K562 (cell line): ENCODE data around the gene GABARAP. TPM values are rescaled to one million over a fixed set of nuclear protein-coding genes. Genes with fewer than 3 reads are reported as not detected.

Source experiments
- ATAC-seq: fragments of 200-7000 bp; cut with Tn5 transposase; 3 replicates; pipeline ENCODE4 v1.9.1; 2020; ENCODE audit warnings: moderate library complexity
- BruUV-seq: library from RNA; stranded (reverse); fragments of 400-500 nt; replicated peaks from 2 replicates; lab custom pipeline; 2021; lab: Mats Ljungman, UMichigan
- CTCF ChIA-PET: fragments of 300-600 bp; formaldehyde crosslinking; extraction: SDS; loops from one replicate; lab custom pipeline; 2021; ENCODE audit warnings: low intra/inter-chr PET ratio; lab: Yijun Ruan, JAX
- POLR2A ChIA-PET: fragments of 300-600, 350-650 bp; sonication (Branson Sonifier 250); formaldehyde crosslinking; extraction: SDS; loops from one replicate; lab custom pipeline; 2021; ENCODE audit warnings: antibody characterized with exemption, inconsistent platforms; lab: Yijun Ruan, JAX
- DNase-seq, 4 experiments: peaks; one replicate each; pipeline versions ENCODE4 v3.0.0 to v3.0.0-alpha.2; 2011 to 2018; ENCODE audit warnings: low spot score in 3 of 4, mixed read lengths in 3 of 4; ENCODE audit errors: extremely low read depth in 1 of 4
- FAIRE-seq: peaks from 2 replicates; lab custom pipeline; 2011; peaks lifted over from hg19 to GRCh38; lab: Jason Lieb, UNC
- H2AFZ ChIP-seq: 2 replicates; pipeline ENCODE4 v1.6.0; 2011; ENCODE audit warnings: low read depth, low read length, control low read depth, inconsistent platforms
- H3K27ac ChIP-seq: fragments of 200-600 bp; 3 replicates; pipeline ENCODE4 v1.8.0; 2011; ENCODE audit warnings: low read depth, mild to moderate bottlenecking, control low read depth, inconsistent platforms, low read length, moderate library complexity, mixed read lengths; ENCODE audit errors: extremely low read depth
- H3K27me3 ChIP-seq, 2 experiments: fragments of 300-600 bp in 1 of 2; 2 replicates in 1 of 2; 3 replicates in 1 of 2; pipeline versions ENCODE4 v1.6.0 to v1.8.0; 2011; ENCODE audit warnings: inconsistent platforms in 2 of 2, low read length in 2 of 2, mild to moderate bottlenecking in 1 of 2, mixed read lengths in 1 of 2, moderate library complexity in 1 of 2; ENCODE audit not compliant: control insufficient read depth in 2 of 2, insufficient read depth in 2 of 2
- H3K36me3 ChIP-seq: fragments of 300-600 bp; 3 replicates; pipeline ENCODE4 v1.8.0; 2011; ENCODE audit warnings: mild to moderate bottlenecking, low read length, inconsistent platforms; ENCODE audit not compliant: control insufficient read depth, insufficient read depth
- H3K4me1 ChIP-seq, 2 experiments: fragments of 200-600 bp in 1 of 2; replicated peaks in 1 of 2; 2 replicates in 1 of 2; 3 replicates in 1 of 2; pipeline versions ENCODE4 v1.5.1 to v1.8.0; 2011; ENCODE audit warnings: inconsistent platforms in 2 of 2, low read length in 2 of 2, mild to moderate bottlenecking in 1 of 2, mixed read lengths in 1 of 2, moderate library complexity in 1 of 2; ENCODE audit not compliant: control insufficient read depth in 2 of 2, insufficient read depth in 2 of 2
- H3K4me2 ChIP-seq: 2 replicates; pipeline ENCODE4 v1.6.1; 2011; ENCODE audit warnings: low read length, control low read depth, inconsistent platforms, mixed read lengths; ENCODE audit not compliant: insufficient read depth
- H3K4me3 ChIP-seq: fragments of 200-600 bp; sonication (generic), shearing (Covaris generic); 2 replicates; pipeline ENCODE4 v1.5.1; 2016; ENCODE audit warnings: control low read depth, inconsistent platforms
- H3K79me2 ChIP-seq: fragments of 200-600 bp; 3 replicates; pipeline ENCODE4 v1.8.0; 2011; ENCODE audit warnings: low read length, inconsistent platforms; ENCODE audit not compliant: control insufficient read depth, insufficient read depth
- H3K9ac ChIP-seq, 2 experiments: 2 replicates each; pipeline versions ENCODE4 v1.6.0 to v1.6.1; 2011; ENCODE audit warnings: low read depth in 2 of 2, low read length in 2 of 2, control low read depth in 1 of 2, inconsistent platforms in 1 of 2, mild to moderate bottlenecking in 1 of 2, mixed read lengths in 1 of 2; ENCODE audit not compliant: insufficient read depth in 1 of 2
- H3K9me1 ChIP-seq: one replicate; pipeline ENCODE4 v1.6.0; 2011; ENCODE audit warnings: inconsistent platforms, mild to moderate bottlenecking, low read length, moderate library complexity; ENCODE audit not compliant: control insufficient read depth, insufficient read depth
- H3K9me3 ChIP-seq: replicated peaks from 2 replicates; pipeline ENCODE4 v1.5.1; 2011; ENCODE audit warnings: low read depth, low read length, inconsistent platforms; ENCODE audit not compliant: control insufficient read depth, insufficient read depth
- H4K20me1 ChIP-seq: replicated peaks from 2 replicates; pipeline ENCODE4 v1.6.1; 2011; ENCODE audit warnings: low read length, inconsistent platforms, mixed read lengths; ENCODE audit not compliant: control insufficient read depth, insufficient read depth
- EGR1 ChIP-seq: fragments of 450-650 bp; conservative IDR thresholded peaks from 2 replicates; pipeline ENCODE4 v1.6.1; 2017; ENCODE audit warnings: mild to moderate bottlenecking
- KDM1A ChIP-seq, 2 experiments: fragments of 450-650 bp; IDR thresholded peaks; 2 replicates each; pipeline ENCODE4 v1.6.1; 2016; ENCODE audit warnings: mild to moderate bottlenecking in 2 of 2
- TARDBP ChIP-seq: fragments of 450-650 bp; IDR thresholded peaks from 2 replicates; pipeline ENCODE4 v1.6.1; 2016
- ZNF23 ChIP-seq: fragments of 250-450 bp; sonication (Bioruptor Pico); IDR thresholded peaks from 2 replicates; pipeline ENCODE4 v1.4.0; 2020; ENCODE audit warnings: mild to moderate bottlenecking
- WGBS: fragments of 100-300 bp; shearing (Covaris generic); methylation state at CpG from one replicate; pipeline ENCODE4 v1.1.6; 2016; ENCODE audit warnings: low coverage, mixed read lengths; ENCODE audit not compliant: insufficient coverage; ENCODE audit errors: missing lambda C conversion rate; 5-methylcytosine and 5-hydroxymethylcytosine counted together
- in situ Hi-C: fragments of 300-500 bp; cut with MboI; formaldehyde crosslinking; loops from 4 replicates; pipeline ENCODE4 v1.15.0; 2018; ENCODE audit warnings: inconsistent platforms, mixed read lengths
- intact Hi-C: fragments of 100-400 bp; cut with micrococcal nuclease; formaldehyde crosslinking; loops from 2 replicates; pipeline ENCODE4 v1.14.2; 2022
- polyA plus RNA-seq, 8 experiments: library from polyadenylated mRNA; depleted of rRNA in 4 of 8; stranded (reverse) in 5 of 8; unstranded in 3 of 8; fragments of >200 nt; fragmentation: Nextera tagmentation in 2 of 8; fragmentation: Illumina TruSeq in 1 of 8; extraction: Ambion mirVana in 2 of 8; extraction: Trizol in 1 of 8; gene quantifications; 2 replicates each; pipeline versions ENCODE4 v1.2.1 to v1.2.3, GENCODE V29; 2011 to 2014; ENCODE audit warnings: inconsistent platforms in 1 of 8, missing spikeins in 1 of 8
- total RNA-seq, 7 experiments: library from RNA; depleted of rRNA in 6 of 7; stranded (reverse); fragments of >200 nt in 6 of 7; fragmentation: Illumina TruSeq in 2 of 7; extraction: Trizol in 2 of 7; gene quantifications; 2 replicates each; pipeline versions ENCODE4 v1.2.1 to v1.2.3, GENCODE V29; 2011 to 2021; ENCODE audit warnings: low replicate concordance in 1 of 7

Gene GABARAP
- total and polyA plus RNA-seq, 9 of the 15 experiments (the other 6 are each of a cell fraction or from before 2014, with no cell fraction given) = 47.5 to 373 (median 152) TPM

DNA sequence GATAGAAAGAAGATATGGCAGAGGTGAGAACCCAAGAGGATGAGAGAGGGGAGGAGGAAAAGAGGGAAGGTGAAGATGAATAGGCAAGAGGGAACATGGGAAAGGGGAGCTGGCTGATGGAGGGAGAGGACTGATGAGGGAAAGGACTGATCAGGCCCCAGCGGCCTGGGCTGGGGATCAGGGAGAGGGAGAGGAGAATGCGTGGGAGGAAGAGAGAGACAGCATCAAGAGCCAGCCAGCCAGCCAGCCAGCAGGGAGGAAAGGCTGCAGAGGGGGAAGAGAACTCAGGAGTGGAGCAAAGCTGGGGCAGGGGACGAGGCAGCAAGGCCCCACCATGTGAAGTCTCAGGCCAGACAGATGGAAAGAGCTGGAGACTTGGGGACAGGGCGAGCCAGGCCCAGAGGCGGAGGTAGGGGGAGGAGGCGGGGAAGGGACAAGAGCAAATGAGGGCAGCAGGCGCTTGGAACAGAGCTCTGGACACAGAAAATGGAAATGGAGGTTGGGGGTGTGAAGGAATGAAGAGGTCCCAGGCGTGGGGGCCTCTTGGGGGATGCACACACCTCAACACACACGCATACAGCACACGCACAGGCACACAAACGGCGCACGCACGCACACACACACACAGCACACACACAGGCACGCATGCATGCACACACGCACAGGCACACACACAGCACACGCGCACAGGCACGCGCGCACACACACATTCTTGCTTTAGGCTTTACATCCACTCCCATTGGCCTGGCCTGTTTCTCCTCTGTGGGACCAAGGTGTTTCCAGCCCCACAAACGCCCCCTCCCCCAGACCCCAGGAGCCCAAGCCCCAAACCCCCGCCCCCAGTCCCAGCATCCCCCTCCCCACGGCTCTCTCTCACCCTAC is 34.9 kb downstream of the GABARAP start:
- no TSS peak for BruUV-seq
- Histone ChIP-seq H3K4me3 (no peak overlapping the region), H2AFZ (no peak overlapping the region), H3K9me1 (no peaks in the 10 kb centered on the region), H3K9me3 (no peaks in the 10 kb centered on the region), H3K27me3 (no peaks in the 10 kb centered on the region), H3K4me1 (peaks cover 7 to 37% of the 10 kb centered on the region in 2 experiments; a peak in 4 of 5 replicates), H3K9ac (peak overlapping the region in 1 of 2 experiments; percentile 55; a peak in 2 of 4 replicates), H3K4me2 (no peak overlapping the region), H3K36me3 (peaks cover 15% of the 10 kb centered on the region; the same call in 2 of the 3 replicates), H4K20me1 (peaks cover 3% of the 10 kb centered on the region; the same call in 1 of the 2 replicates), H3K27ac (no peak overlapping the region), H3K79me2 (peaks cover 6% of the 10 kb centered on the region; the same call in 2 of the 3 replicates)
- intact Hi-C loops (no loop called here), in situ Hi-C loops (no loop called here)
- FAIRE-seq (no peak), DNase-seq (peak in 3 of 4 experiments; percentile 25 to 36 (median 31)), ATAC-seq (no peak)
- TF ChIP-seq TARDBP (no peak), KDM1A (IDR thresholded peaks at IDR 0.05) (peak in 1 of 2 experiments; percentile 79; a peak in 2 of 4 replicates), EGR1 (peak; percentile 88), ZNF23 (CRISPR knock-in tag) (no peak)
- 72% methylated on average over 4 of the region's 24 CpGs for WGBS
- CTCF ChIA-PET = no interaction called here
- POLR2A ChIA-PET = interaction anchor here (0.6 to 1.1 kb wide), 4 partner anchors 9 to 13 kb away, joined by 3 to 4 read pairs (median 3); partner anchors contain the start of genes ACADVL and DLG4
